Keratinocyte (primary cell): ENCODE results near the gene FAF1.

Experiments
- CTCF ChIP-seq, 3 experiments: IDR thresholded peaks in 1 of 3; conservative IDR thresholded peaks in 1 of 3; optimal IDR thresholded peaks in 1 of 3; 2 replicates in 2 of 3; 3 replicates in 1 of 3; pipeline versions ENCODE3 to v1.5.1; 2011; ENCODE audit warnings: low read length in 3 of 3, mild to moderate bottlenecking in 3 of 3, moderate library complexity in 2 of 3, control low read depth in 1 of 3, inconsistent platforms in 1 of 3; ENCODE audit not compliant: insufficient read depth in 2 of 3; ENCODE audit errors: extremely low read depth in 1 of 3
- EZH2 ChIP-seq: IDR thresholded peaks from one replicate; pipeline ENCODE4 v1.6.1; 2012; ENCODE audit warnings: inconsistent platforms, mild to moderate bottlenecking, low read length, moderate library complexity

- TF ChIP-seq CTCF (optimal IDR thresholded peaks at IDR 0.05 in 1 of 3, IDR thresholded peaks at IDR 0.05 in 1 of 3, conservative IDR thresholded peaks at IDR 0.05 in 1 of 3; ENCODE audit: extremely low read depth in 1 of 3, insufficient read depth in 2 of 3, low read length in 3 of 3) = no peak
- TF ChIP-seq EZH2 = no peak
These were observed 29.9 kb downstream of the FAF1 start for GRCh38 chr1:50930193-50930592.
